GM18861 (cell line): ENCODE results near the gene GBA2.

ENCODE experiments used
- ATAC-seq: cut with Tn5 transposase; IDR thresholded peaks from one replicate; pipeline ENCODE4 v1.9.1; 2021; ENCODE audit not compliant: unreplicated experiment

Gene GBA2

DNA sequence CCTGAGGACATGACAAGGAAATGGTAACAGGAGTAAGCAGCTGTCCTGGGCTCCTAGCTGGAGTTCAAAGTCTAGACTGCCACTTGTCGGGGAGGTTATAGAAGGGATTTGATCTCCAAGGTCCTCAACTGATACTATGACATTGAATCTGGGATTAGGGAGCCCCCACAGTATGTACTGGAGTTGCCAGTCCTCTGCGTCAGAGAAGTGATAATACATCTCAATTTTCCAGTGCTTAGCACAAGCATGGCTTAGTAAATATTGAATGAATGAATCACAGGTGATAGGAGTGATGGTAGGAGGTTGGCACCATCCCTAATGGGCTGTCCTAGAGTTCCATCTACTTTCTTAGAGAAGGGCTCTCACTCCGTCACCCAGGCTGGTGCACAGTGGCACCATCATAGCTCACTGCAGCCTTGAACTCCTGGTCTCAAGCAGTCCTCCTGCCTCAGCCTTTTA is 53.1 kb downstream of the GBA2 start:
- no peak for ATAC-seq

DNA sequence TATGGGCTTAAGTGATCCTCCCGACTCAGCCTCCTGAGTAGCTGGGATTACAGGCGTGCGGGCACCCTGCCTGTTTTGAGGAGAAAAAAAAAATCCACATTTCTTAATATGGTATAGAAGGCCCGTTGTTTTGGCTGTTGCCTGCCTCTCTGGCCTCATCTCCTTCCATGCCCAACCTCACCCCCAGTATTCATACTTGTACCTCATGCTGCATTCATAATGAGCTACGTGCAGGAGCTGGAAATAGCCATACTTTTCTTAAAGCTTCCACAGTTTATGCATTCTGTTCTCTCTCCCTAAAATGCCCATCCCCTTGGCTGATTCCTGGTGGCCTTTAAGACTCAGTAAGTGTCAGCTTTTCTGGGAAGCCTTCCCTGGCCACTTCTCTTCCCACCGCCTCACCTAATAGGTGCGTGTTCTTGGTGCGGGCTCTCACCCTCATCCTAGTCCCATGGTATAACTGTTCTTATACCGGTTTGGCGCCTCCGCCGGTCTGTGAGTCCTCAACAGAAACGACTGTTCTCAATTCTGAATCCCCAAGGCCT is 57.2 kb downstream of the GBA2 start:
- ATAC-seq: no peak

DNA sequence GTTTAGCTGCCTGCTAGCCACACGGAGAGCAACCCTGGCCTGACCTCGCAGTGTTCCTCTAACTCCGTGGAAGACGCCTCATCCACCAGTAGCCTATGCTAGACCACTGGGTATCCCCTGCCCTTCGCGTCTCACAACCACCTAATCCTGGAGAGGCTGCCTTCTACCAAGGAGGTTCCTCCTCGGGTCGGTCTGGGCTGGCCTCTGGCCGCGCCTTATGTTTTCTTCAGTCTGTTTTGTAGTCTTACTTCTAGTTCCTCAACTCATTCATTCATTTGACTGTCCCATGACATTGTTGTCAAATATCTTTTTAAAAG is 57.7 kb downstream of the GBA2 start:
- no peak for ATAC-seq

DNA sequence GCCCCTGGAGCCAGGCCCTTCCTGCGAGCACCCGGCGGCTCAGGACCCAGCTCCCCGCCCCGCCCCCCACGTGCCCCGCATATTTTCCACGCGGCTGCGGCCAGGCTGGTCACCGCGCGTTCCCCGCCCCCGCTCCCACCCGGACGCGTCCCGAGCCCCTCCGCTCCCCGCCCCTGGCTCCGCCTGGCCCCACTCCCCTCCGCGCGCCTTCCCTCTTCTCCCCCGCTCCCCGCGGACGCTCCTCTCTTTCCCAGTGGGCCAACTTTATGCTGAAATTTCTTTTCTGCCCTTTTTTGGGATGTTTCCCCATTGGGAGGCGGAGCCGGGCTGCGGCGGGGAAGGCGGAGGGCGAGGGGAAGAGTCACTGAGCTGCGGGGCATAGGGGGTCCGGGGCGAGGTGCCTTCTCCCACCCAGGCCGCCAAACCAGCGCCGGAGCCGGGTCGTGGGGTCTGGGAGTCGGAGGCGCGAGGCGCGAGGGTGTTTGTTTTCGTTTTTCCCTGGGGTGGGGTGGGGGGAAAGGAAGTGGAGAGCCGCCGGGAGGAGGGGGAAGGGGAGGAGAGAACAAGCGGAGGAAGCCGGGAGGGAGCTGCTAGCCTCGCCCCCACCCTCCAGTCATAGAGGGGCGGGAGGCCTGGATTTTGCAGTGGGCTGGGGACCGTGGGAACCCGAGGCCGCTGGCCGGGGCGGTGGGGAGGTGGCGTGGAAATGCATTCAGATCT is 58.3 kb downstream of the GBA2 start:
- ATAC-seq: no peak

DNA sequence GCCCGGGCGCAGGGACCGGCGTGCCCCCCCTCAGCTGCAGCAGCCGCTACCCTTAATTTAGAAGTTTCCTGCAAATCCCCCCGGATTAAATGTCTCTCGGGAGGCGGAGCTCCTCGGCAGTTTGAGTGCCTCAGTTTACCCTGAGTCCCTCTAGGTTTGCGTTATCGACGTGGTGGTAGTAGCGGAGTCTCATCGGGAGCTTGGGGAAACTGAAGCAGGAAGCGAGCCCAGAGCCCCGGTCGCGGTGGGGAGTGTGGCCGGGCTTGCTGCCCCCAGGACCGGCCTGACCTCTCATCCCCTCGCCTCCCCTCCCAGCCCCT is 58.8 kb downstream of the GBA2 start:
- ATAC-seq: no peak

DNA sequence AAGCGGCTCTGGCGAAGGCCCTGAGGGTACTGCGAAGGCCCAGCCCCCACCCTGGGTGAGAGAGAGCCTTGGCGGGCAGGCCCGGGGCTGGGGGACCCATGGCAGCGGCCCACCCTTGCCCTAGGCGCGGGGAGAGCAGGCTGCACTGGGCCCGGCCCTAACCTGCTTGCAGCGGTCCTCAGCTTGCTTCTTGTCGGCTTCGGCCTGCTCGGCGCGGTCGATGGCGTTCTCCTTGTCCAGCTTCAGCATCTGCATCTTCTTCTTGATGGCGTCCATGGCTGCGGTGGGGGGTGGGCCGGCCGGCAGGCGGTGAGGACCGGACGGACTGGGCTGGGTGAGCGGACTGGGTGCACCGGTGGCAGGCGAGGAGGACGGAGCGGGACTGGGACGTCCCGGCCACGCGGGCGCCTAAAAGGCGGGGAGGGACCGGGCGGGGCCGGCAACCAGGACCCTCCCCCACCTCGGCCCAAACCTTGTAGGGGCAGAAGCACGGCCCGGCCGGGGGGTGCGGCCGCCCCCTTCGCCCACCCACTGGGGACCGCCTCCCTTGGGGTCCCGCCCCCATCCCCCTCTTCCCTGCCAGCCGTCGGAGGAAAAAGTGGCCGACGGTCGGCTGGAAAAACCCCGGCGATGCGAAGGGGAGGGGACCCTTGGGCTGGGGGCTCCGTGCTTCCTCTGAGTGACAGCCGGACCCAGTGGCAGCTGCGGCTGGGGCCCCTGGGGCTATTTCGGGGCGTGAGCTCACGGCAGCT is 59.3 kb downstream of the GBA2 start, which contains the start of gene TPM2:
Gene TPM2 (minus strand): TSS at position 384 of the 752 bp plus-strand sequence. CDS start 108 bp downstream, at position 276.
- no peak for ATAC-seq

DNA sequence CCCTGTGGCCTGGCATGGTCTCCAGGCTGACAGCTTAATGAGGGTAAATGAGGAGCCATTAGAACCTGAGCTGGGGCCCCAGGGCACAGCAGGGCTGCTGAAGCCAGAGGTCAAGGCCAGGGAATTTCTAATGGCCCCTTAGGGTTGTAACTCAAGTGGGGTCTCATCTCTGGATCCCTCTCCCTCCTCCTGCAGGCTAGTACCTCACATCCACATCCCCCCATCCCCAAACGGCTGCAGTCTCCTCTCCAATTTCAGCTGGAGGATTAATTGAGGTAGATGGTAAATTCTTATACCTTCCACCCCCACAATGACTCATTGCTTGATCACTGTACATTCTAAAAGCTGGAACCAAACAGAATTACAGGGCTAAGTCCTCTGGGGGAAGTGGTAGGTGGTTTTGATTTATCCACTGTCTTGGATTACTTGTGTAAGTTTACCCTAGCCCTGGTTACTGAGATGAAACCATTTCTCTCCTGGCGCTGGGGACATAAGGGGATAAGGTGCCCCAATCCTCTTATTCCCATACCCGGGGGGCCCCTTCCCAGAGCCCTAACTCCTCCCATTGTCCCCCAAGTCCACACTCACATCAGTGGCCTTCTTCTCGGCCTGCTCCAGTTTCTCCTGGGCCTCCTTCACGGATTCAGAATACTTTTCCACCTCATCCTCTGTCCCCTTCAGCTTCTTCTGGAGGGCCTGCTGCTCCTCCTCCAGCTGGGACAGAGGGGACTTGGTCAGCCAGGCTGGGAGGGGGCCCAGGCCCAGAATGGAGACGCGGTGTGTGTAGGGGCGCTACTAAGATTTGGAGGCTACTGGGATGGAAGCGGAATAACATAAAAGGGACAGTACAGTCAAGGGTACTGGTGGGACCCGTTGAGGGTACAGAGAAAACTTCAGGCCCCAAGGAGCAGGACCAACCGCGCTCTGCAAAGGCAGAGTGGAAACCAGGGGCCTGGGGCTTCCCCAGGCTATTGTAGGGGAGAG is 60.2 kb downstream of the GBA2 start:
- no peak for ATAC-seq

DNA sequence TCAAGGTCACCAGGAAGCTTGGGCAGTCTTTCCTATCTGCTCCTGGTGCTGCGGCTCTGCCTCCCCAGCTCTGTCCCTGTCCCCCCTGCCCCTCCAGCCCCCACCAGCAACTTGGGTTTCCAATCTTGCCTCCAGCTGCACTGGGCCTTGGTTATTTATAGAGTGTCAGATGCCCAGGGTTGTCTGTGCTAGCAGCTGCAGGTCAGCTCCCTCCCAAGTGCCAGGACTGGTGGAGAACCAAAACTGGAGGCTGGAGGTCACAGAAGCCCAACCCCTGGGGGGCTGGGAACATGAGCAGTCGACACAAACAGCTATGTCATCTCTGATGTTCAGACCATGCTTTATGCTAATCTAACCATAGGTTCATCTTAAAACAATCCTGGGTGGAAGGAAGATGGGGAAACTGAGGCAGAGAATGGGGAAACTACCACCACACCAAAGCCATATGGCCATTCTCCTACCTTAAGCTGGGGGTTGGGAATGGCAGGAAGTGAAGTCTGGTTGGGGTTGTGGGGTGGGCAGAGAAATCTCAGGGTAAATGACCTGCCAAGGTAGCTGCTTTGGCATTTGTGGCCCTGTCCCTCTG is 61.0 kb downstream of the GBA2 start:
- no peak for ATAC-seq

DNA sequence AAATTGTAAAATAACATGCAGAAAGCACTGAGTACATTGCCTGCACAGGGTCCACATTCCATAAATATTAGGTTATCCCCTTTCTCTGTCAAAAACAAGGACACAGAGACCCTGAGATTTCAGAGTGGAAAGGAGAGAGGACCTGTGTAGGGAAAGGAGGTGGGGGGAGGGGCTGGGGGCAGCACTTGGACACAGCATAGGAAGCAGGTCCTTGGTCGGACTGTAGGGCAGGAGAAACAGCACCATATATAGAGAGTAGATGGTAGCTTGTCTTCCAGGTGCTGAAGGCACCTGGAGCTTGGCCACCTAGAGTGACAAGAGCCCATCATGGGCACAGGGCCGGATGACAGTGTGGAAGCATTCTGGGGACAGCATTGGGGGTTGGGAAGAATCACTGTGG is 61.7 kb downstream of the GBA2 start:
- ATAC-seq: no peak
